Kidney tubule cell (primary cell): ENCODE measurements around the gene FBN1.

ENCODE experiments used
- DNase-seq: peaks from one replicate; pipeline ENCODE4 v3.0.0-alpha.2; 2018; ENCODE audit warnings: low spot score

The FBN1 gene

DNA sequence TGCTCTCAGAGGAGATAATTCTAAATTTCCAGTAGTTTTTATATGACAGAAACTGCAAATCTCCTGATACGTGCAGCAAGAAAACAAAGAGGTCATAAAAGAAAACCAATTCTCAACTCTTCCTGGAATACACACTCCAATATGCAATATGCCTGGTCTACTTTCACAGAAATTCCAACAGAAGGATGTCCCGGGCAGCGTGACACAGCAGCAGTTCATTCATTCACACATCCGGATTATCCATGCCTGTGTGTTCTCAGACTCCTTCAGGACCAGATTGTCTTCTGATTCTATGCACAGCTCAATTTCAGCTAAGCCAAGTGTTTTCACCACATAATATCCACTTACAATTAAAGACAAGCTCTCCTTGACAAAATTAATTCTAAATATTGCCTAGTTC, 64.3 kb downstream of the FBN1 start:
- DNase-seq, result no peak

DNA sequence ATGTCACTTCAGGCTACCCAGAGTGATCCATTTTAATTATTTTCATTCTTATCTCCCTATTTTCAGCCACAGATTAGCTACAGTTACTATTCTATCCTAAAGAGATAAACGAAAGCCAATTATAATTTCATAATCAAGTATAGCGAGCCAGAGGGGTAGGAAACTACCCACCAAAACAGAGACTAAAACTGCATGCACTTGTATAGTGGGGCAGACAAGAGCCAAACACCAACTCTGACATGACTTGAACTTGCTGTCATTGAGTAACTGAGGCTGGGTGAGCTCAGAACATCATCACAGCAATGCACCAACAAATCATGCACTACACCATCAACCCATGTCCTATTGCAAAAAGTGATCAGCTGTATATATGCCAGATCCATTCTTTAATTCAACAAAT, 64.8 kb downstream of the FBN1 start:
- no peak for DNase-seq

DNA sequence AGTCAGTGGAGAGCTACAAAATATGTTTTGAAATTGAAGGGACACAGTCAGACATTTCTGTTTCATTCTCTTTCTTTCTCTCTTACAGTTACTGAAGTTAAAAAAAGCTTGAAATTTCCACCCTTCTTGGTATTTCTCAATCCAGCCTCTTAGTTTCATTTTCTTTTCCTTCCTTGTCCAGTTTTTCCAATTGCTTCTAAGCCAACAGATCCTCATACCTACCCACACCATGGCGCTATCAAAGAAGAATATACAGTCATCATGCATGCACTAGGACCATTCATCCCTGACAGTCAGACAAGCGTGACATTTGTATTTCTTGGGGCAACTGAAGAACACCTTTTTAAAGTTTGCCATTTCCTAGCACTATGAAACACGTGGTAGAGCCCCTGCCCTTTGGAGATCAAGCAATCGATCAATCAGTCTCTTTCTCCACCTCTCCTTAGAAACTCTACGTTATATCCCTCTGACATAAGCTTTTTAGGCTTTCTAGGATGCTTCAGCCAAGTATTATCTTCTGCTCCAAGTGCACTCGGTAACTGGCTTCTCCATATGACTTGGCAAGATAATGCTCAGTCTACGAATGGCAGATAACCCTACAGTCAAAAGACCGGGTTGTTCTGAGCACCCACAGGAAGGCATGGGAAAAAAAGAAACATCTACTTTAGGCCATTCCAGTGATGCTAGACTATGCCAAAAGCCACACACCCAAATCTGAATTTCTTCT, 65.4 kb downstream of the FBN1 start:
- DNase-seq, result peak; percentile 80

DNA sequence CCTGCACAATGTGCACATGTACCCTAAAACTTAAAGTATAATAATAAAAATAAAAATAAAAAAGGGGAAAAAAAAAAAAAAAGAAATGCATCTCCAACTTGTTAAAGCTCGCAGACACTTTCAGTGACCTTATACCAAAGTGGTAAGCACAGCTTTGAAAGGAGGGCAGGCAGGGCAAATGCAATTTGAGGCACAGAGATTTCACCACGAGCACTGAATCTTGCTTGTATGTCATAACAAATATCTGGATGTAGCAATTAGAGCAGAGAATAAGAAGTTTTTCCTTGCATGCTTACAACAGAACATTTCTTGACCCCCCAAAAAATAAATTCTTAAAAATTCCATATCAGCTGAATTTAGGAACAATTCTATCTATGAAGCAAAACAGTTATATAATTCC, 66.5 kb downstream of the FBN1 start:
- DNase-seq, result no peak

DNA sequence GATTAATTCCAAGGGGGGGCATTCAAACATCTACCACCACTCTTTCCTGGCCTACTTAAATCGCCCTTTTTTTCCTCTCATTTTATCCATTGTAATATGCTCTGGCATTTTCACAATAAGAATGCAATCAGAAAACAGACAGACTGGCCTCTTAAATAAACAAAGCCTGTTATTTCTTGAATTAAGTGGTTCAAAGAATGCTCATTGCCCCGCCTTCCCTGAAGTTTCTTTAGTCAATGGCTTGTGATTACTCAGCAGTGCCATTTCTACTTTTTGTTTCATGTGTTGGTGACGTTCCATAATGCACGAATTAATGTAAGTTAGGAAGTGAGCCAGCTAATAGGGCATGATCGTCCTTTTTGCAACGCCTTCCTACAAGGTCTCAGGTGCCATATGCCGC, 68.0 kb downstream of the FBN1 start:
- no peak for DNase-seq

DNA sequence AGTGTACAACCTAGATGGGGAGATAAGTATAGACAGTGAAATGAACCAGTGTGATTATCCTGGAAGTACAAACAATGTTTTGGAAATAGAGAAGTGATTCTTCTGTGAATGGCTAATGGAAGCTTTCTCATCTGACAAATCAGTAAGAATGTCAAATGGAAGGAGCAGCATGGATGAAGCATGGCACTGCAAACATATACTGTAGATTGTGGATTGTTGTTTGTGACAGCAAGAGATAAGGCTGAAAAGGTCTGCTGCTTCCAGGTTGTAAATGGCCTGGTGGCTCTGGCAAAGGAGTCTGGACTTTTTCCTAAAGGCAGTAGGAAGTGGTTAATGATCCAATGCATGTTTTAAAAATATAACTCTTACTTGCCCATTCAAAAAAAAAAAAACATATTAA, 71.3 kb downstream of the FBN1 start:
- no peak for DNase-seq

DNA sequence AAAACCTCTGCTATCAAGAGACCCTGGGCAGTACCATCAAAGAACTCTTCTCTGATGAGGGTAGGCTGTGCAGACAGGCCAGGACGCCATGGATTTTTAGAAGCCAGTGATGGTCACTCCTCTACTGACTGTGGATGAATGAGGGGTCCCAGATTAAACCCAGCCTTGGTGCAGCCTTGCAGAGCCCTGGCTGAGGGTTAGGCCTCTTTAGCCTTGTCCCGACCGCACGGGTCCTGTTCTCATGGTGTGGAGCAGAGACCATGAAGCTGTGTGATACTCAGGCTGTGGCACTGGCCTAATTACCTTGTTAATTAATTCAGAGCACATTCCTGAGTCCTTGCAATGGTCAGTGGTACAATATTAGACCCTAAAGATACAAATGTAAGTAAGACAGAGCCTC, 71.7 kb downstream of the FBN1 start:
- no peak for DNase-seq

DNA sequence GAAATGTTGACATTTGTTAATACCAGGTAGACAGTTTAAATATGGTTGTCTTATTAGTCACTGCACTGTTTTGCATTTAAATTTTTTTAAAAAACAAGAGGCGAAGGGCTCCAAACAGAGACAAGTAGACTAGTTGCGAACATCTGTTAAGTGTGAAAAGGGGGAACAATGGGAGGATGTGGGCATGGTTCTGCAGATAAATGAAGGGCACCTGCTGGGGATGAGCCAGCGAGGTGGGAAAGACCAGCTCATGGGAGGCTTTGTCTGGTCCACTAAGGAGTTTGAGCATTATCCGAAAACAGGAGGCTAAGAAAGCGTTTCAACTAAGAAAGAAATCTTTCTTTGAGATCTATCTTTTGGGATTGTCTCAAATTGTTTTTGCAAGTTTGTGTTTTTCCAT, 72.7 kb downstream of the FBN1 start:
- no peak for DNase-seq

DNA sequence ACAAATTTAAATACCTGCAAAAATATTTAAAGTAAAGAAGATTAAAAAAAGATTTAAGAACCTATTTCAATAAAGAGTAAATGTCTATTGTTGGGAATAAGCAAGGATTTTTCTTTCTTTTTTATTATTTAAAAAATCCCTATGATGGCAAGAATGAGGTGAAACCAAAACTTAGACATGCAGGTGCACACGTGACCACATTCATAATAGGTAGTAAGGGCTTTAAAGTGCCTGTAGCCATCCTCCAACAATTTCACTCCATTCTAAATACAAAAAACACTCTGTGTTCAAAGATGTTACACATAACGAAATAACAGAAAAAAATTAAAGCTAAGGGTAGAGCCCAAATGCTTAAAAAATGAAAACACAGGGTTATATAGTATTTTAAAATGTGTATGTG, 74.0 kb downstream of the FBN1 start:
- no peak for DNase-seq

DNA sequence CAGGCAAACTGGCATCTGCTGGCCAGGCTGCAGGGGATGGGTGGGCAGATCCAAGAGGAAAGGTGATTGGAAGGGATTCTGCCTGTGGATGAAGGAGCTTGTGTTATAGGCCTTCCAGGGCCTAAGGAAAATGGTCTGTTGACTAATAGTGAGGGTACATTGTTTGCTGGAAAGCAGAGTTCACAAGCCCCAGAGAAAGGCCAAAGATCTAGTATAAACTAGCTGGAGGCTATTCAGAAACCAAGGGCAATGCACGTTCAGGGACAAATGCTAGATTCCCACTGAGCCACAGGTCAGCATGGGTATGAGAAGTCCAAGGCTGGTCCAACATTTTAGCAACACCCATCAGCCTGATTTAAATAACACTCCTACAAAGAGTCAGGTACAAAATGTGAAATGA, 74.7 kb downstream of the FBN1 start:
- DNase-seq, result no peak

DNA sequence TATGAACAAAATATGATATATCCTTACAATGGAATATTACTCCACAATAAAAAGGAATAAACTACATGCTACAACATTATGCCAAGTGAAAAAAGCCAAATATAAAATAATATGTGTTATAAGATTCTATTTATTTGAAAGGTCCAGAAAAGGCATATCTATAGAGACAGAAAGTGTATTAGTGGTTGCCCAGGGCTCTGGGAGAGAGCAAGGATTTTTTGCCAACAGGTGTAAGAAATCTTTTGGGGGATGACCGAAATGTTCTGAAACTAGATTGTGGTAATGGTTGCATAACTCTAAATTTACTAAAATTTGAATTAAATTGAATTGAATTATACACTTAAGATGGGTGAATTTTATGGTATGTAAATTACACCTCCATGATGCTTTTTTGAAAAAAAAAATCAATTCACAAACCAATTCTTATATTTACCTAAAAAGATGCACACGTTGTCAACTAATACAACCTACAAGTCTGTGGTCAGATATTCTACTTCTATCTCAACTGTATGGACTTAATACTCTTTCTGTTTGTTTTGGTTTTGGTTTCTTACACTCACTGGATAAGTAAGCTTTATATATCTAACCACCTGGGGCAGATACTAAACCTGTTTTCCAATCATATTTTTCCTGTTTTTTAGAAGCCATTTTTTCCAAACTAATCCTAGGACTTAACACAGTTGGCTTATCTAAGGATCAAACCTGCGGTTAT, 75.8 kb downstream of the FBN1 start:
- DNase-seq, result no peak

DNA sequence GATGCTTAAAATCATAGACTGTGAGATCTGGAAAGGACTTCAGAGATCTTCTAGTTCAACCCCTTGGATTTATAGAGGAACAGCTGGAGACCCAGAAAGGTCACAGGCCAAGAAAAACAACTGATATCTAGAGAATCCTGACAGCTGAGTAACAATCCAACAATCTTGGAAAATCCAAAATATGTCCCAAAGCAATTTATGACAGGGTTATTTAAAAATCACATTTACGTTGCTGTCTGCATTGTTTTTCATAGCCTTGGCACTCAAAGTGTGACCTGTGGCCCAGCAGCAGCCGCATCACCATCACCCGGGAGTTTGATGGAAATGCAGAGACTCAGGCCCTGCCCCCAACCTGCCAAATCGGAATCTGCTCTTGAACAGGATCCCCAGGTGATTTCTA, 78.8 kb downstream of the FBN1 start:
- no peak for DNase-seq

DNA sequence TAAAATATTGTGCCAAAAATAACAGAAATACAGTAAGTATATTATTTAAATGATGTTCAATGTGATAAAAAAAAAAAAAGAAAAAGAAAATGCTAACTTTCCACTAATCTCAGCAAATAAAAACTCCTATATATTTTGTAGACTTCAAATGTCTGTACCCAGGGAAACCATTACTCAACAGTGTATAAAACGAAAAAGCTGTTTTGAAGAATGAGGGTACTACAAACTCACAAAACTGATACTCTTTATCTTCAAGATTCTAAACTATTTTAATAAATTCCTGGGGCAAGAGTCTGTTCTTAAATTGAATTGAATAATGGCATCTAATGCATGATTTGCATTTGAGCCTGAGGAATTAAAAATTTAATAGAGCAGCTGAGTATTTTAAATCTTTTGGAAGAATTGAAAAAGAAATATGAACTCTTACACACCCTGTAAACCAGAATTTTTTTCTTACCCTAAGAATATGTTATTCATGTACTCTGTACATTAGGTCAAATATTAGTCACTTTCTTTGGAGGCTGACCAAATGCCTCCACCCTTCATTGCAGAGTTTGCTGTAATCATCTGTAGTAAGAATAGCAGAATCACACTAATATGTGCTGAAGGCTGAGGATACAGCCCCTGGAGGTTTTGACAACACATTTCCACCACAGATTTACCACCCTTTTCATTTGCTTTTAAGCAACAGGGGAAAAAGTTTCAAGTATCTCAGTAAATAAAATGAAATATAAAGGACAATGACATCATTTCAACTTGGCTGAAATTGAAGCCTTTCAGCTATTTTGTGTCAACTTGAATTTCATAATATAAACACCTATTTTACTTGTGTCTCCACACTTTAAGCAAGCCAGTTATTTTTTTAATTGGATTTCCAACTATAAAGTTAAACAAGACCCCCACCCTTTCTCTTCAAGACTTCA, 79.7 kb downstream of the FBN1 start:
- DNase-seq, result peak; percentile 26

DNA sequence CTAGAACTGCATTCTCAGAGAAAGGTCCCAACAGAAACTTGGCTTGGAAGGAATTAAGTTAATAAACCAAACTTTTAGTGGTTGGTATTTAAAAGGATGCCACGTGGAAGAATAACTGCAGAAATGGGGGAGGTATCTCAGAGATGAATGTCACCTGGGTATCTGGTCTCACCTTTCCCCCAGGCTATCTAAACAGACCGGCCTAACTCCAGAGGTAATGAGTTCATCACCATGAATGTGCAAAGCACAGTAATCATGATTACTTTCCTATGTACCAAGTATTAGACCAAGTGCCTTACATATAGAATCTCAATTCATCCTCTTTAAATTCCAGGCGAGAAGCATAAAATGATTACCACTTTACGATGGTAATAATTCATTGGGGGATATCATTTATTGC, 80.8 kb downstream of the FBN1 start:
- no peak for DNase-seq

DNA sequence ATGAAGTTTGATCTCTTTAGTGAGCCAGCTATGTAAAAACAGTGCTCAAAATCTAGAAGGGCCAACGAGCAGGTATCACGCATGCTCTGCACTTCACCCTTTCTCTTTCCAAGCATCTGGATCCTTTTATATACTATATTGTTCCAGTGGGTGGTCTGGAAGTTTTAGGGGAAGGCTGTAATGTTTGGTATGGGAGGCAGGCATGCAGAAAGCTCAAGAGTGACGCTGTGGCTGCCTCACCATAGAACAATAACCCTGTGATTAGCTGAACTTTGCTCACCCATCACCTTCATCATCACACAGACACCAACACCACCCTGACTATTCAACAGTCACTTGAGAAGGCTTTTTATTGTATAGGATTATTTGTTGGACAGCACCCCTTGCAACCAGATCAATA, 81.6 kb downstream of the FBN1 start:
- no peak for DNase-seq

DNA sequence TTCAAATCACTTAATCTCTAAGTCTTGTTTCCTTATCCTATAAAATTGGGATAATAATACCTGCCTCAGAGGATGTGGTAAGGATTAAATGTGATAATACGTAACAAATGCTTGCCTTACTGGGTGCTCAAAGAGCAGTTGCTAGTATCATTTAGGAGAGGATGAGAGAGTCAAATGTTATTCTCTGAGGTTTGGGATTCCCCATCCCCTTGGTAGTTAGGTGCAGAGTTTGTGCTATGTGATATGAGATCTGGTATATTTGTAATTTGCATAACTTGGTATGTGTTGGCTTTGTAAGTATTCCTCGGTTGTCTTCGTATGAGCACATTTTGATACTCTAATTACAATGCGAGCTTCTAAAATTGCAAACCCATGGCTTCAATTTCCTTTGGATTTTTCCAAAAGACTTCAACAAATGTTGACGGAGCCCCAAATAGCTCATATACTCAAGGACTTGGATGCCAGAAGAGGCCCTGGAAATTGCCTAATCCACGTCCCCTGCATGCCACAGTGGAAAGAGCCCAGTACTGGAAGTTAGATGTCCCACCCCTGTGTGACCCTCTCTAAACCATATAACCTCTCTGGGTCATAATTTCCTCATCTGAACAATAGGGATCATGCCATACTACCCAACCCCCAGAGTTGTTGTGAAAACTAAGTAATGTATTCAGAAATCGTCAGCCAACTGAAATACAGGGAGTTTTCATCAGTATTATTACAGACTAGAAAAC, 85.0 kb downstream of the FBN1 start:
- DNase-seq, result no peak

DNA sequence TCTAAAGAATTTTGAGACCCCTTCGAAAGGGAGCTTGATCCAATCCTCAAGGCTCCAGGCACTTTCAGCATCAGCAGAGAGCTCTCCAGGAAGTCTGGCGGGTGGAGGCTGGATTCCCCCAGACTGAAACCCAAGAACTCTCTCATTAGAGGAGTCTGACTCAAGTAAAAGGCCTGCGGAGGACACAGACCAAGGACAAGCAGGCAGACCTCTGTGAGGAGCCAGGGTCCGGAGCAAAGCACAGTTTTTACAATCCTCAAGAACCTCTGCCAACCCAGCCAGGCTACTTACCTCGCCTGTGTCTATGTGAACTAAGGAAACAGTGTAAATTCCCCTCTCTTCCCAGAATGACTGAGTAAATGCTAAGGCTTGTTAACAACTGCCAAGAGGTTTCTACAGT, 86.2 kb downstream of the FBN1 start:
- DNase-seq, result peak; percentile 26

DNA sequence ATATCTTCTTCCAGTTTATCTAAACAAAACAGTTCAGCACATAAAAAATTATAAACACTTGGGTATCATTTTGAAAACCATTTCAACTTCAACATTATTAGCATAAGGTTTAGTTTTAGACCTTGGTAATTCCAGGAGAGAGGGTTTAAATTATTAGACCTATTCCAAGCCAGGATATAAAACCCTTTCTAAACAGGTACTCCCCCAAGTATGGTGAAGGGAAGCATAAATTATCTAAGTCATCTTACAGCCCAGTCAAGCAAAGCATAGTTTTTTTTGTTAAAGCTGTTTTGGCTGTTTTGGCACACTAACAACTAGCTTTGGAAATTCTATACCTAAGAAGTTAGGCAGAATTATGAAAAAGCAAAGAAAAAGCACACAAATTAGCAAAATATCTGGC, 87.3 kb downstream of the FBN1 start:
- DNase-seq, result no peak

DNA sequence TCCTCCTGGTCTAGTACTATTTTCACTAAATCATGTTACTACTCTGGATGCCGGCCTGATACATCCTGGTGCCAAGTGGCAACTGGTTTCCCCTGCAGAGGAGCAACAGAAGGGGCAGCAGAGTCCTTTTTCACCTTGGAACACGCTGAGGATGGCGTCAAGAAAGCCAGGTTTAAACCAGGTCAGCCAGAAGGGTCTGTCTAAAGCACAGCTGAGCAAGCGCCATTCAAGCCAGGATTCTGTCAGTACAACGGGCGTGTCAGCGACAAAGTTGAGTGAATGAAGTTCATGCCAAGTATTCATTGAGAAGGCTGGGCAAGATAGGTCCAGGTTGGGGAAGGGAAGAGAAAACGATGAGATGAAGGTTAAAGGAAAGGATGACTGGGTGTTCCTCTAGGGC, 88.2 kb downstream of the FBN1 start:
- DNase-seq, result no peak

DNA sequence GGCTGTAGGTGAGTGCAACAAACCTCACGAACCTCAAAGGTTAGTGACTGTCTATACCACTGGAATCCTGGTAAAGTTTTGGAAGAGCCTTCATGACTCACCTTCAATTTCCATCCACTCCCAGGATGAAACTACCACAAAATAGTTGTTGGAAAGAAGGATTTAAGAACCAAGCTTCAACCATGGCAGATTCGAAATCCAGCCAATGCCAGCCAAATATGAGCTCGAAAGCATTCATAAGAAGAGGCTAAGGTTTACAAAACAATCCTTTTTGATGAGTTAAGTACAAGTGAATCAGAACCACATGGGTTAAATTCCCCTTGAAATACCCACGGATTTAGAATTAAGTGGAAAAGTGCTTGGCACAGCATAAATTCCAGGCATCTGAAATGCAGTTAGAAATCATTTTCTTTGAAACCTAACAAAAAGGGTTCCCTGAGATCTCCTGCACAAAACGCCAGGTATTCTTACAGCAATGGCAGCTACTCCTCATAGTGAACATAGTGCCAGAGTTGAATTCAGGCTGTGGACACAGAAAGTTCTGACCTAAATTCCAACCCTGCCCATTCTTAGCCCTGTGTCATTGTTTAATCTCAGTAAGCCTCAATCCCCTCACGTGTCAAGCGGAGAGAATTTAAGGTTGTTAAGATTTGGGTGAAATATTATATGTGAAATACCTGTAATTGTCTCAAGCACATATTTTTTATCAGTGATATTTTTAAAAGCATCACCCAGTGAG, 89.2 kb downstream of the FBN1 start:
- no peak for DNase-seq

DNA sequence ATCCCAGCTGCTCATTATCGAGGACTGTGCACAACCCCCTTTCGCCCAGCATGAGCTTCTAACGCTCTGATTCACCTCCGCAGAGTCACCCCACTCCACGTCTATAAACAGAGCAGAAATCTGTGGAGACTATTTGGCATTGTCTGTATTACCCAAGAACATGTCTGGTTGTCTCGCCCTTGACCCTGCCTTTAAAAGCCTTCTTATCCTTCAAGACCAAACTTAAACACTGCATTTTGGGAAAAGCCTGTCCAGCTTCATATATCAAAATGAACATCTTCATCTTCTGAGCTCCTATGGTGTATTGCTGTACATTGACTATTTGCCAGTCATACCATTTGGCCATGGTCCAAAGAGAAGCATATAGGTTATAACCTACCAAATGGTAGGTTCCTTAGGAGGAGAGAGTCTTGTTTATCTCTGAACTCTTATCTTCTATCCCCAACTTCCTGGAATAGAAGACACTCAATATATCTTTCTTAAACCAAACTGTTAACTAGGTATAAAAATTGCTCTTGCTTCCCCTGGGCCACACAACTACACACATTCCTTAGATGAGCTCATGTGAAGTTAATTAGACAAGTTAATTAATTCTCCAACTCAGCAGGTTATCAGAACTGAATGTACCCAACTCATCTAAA, 90.1 kb downstream of the FBN1 start:
- DNase-seq, result no peak
